Activated CD4-positive, alpha-beta memory T cell treated with anti-CD3 and anti-CD28 coated beads, Interleukin-2, amount 10 ng/mL, durations not matched to agents 7 days and 5 days (primary cell): ENCODE data around the gene CHCHD5. TPM values are rescaled to one million over a fixed set of nuclear protein-coding genes. Genes with fewer than 3 reads are reported as not detected.
"Not testable (repeated sequence)": the region's sequence is repeated elsewhere in the genome, so short reads cannot be mapped to it uniquely, and the experiment has no call there.

ENCODE experiments used
- CTCF ChIA-PET: fragments of 350-600 bp; sonication (Branson Sonifier 250); formaldehyde crosslinking; loops from one replicate; lab custom pipeline; 2021; ENCODE audit warnings: antibody characterized with exemption, inconsistent platforms; lab: Charles Lee
- POLR2A ChIA-PET: fragments of 350-600 bp; sonication (Branson Sonifier 250); formaldehyde crosslinking; loops from one replicate; lab custom pipeline; 2021; ENCODE audit warnings: antibody characterized with exemption; lab: Charles Lee
- DNase-seq: peaks from one replicate; pipeline ENCODE4 v3.0.0-alpha.2; 2020
- H3K27ac Mint-ChIP-seq: one replicate; pipeline ENCODE4 v1.8.0; 2021; ENCODE audit warnings: mild to moderate bottlenecking, mixed read lengths
- H3K27me3 Mint-ChIP-seq: one replicate; pipeline ENCODE4 v1.8.0; 2021; ENCODE audit warnings: mixed read lengths
- H3K36me3 Mint-ChIP-seq: one replicate; pipeline ENCODE4 v1.8.0; 2021; ENCODE audit warnings: low read depth, mixed read lengths
- H3K4me1 Mint-ChIP-seq: one replicate; pipeline ENCODE4 v1.8.0; 2021; ENCODE audit warnings: mixed read lengths
- H3K4me3 Mint-ChIP-seq: one replicate; pipeline ENCODE4 v1.8.0; 2021; ENCODE audit warnings: mild to moderate bottlenecking, mixed read lengths
- H3K9me3 Mint-ChIP-seq: one replicate; pipeline ENCODE4 v1.8.0; 2021; ENCODE audit warnings: mixed read lengths
- total RNA-seq, 2 experiments: library from RNA; stranded (reverse); gene quantifications; one replicate each; pipeline ENCODE4 v1.2.3, GENCODE V29; 2021

The CHCHD5 gene
- total RNA-seq, 2 experiments from 2014 or later = 40.0 to 47.5 TPM

- Mint-ChIP-seq H3K4me1 (no peaks in the 10 kb centered on the region), H3K27ac (no peak overlapping the region)
These were observed 9.3 kb downstream of the CHCHD5 start for GRCh38 chr2:112593736-112594135.

GRCh38 chr2:112597537-112598322 lies 13.3 kb downstream of the CHCHD5 start:
- ChIA-PET CTCF (interaction anchor here (1.1 to 10.8 kb wide), 5 partner anchors 12 to 131 kb away, joined by 3 to 173 read pairs (median 15); no protein-coding TSS in a partner anchor), POLR2A (interaction anchor here (0.9 to 1.7 kb wide), 5 partner anchors 13 to 109 kb away, joined by 3 to 4 read pairs (median 3); no protein-coding TSS in a partner anchor)
- no peak overlapping the region for H3K27ac Mint-ChIP-seq
- no peaks in the 10 kb centered on the region for H3K27me3 Mint-ChIP-seq
- peaks cover 7% of the 10 kb centered on the region for H3K4me1 Mint-ChIP-seq
- peaks cover 2% of the 10 kb centered on the region for H3K36me3 Mint-ChIP-seq
- no peaks in the 10 kb centered on the region for H3K9me3 Mint-ChIP-seq
- no peak for DNase-seq
- H3K4me3 Mint-ChIP-seq = no peak overlapping the region

More at GRCh38 chr2:112593736-112594135, 9.3 kb downstream of the CHCHD5 start:
- ChIA-PET CTCF (interaction anchor here (1.0 to 1.8 kb wide), 2 partner anchors 97 to 133 kb away, joined by 4 to 5 read pairs; no protein-coding TSS in a partner anchor), POLR2A (interaction anchor here (1.0 to 1.4 kb wide), 3 partner anchors 9 to 93 kb away, joined by 3 to 6 read pairs (median 3); partner anchors contain the start of gene CHCHD5)
- no peak for DNase-seq
- H3K27me3 Mint-ChIP-seq = no peaks in the 10 kb centered on the region
- peaks cover 2% of the 10 kb centered on the region for H3K36me3 Mint-ChIP-seq
- no peaks in the 10 kb centered on the region for H3K9me3 Mint-ChIP-seq
- no peak overlapping the region for H3K4me3 Mint-ChIP-seq

- no peak overlapping the region for H3K27ac Mint-ChIP-seq
- H3K4me1 Mint-ChIP-seq = peaks cover 7% of the 10 kb centered on the region
- no peaks in the 10 kb centered on the region for H3K27me3 Mint-ChIP-seq
- POLR2A ChIA-PET = interaction anchor here (0.6 to 4.0 kb wide), 6 partner anchors 16 to 126 kb away, joined by 3 to 29 read pairs (median 8); partner anchors contain the start of genes CHCHD5 and SLC20A1
- H3K9me3 Mint-ChIP-seq = no peaks in the 10 kb centered on the region
- H3K4me3 Mint-ChIP-seq = no peak overlapping the region
- CTCF ChIA-PET = interaction anchor here (0.5 to 10.8 kb wide), 29 partner anchors 9 to 341 kb away, joined by 3 to 173 read pairs (median 5); partner anchors contain the start of genes CHCHD5 and SLC20A1
- no peak for DNase-seq
- no peaks in the 10 kb centered on the region for H3K36me3 Mint-ChIP-seq
These were observed 16.2 kb downstream of the CHCHD5 start for GRCh38 chr2:112600634-112601033.

GRCh38 chr2:112601754-112602153 lies 17.3 kb downstream of the CHCHD5 start:
- Mint-ChIP-seq H3K27me3 (no peaks in the 10 kb centered on the region), H3K9me3 (no peaks in the 10 kb centered on the region), H3K4me3 (no peak overlapping the region), H3K4me1 (peaks cover 7% of the 10 kb centered on the region), H3K36me3 (no peaks in the 10 kb centered on the region), H3K27ac (no peak overlapping the region)
- DNase-seq = no peak
- ChIA-PET POLR2A (interaction anchor here (0.5 to 4.0 kb wide), 4 partner anchors 17 to 91 kb away, joined by 3 to 29 read pairs (median 6); partner anchors contain the start of gene SLC20A1), CTCF (interaction anchor here (0.7 to 10.8 kb wide), 9 partner anchors 13 to 127 kb away, joined by 3 to 173 read pairs (median 5); partner anchors contain the start of gene SLC20A1)

GRCh38 chr2:112602917-112603316 lies 18.5 kb downstream of the CHCHD5 start:
- Mint-ChIP-seq H3K4me3 (no peak overlapping the region), H3K36me3 (no peaks in the 10 kb centered on the region), H3K27ac (no peak overlapping the region), H3K9me3 (no peaks in the 10 kb centered on the region), H3K27me3 (no peaks in the 10 kb centered on the region), H3K4me1 (peaks cover 9% of the 10 kb centered on the region)
- ChIA-PET POLR2A (interaction anchor here (1.5 to 4.0 kb wide), 2 partner anchors 18 to 43 kb away, joined by 4 to 29 read pairs; partner anchors contain the start of gene SLC20A1), CTCF (interaction anchor here (0.7 to 10.8 kb wide), 3 partner anchors 24 to 339 kb away, joined by 4 to 173 read pairs (median 5); no protein-coding TSS in a partner anchor)
- no peak for DNase-seq

GRCh38 chr2:112603731-112604130 lies 19.3 kb downstream of the CHCHD5 start:
- Mint-ChIP-seq H3K4me3 (no peak overlapping the region), H3K4me1 (peaks cover 14% of the 10 kb centered on the region), H3K36me3 (no peaks in the 10 kb centered on the region), H3K9me3 (no peaks in the 10 kb centered on the region), H3K27me3 (no peaks in the 10 kb centered on the region), H3K27ac (no peak overlapping the region)
- CTCF ChIA-PET = interaction anchor here (1.3 to 10.8 kb wide), 3 partner anchors 21 to 125 kb away, joined by 3 to 173 read pairs (median 5); no protein-coding TSS in a partner anchor
- POLR2A ChIA-PET = interaction anchor here (1.4 to 1.9 kb wide), 2 partner anchors 21 to 42 kb away, joined by 5 read pairs; partner anchors contain the start of gene SLC20A1
- no peak for DNase-seq

GRCh38 chr2:112604952-112605351 lies 20.5 kb downstream of the CHCHD5 start:
- CTCF ChIA-PET = interaction anchor here (1.1 to 10.8 kb wide), 5 partner anchors 14 to 123 kb away, joined by 3 to 173 read pairs (median 5); no protein-coding TSS in a partner anchor
- Mint-ChIP-seq H3K27me3 (peaks cover 1% of the 10 kb centered on the region), H3K9me3 (peaks cover 1% of the 10 kb centered on the region), H3K4me1 (peaks cover 11% of the 10 kb centered on the region), H3K4me3 (no peak overlapping the region), H3K27ac (no peak overlapping the region), H3K36me3 (no peaks in the 10 kb centered on the region)
- POLR2A ChIA-PET = interaction anchor here (1.4 to 1.9 kb wide), 2 partner anchors 19 to 41 kb away, joined by 5 read pairs; partner anchors contain the start of gene SLC20A1
- DNase-seq = no peak

- Mint-ChIP-seq H3K4me3 (no peak overlapping the region), H3K27ac (no peak overlapping the region), H3K27me3 (peaks cover 11% of the 10 kb centered on the region), H3K9me3 (peaks cover 8% of the 10 kb centered on the region), H3K4me1 (peaks cover 7% of the 10 kb centered on the region), H3K36me3 (no peaks in the 10 kb centered on the region)
- no peak for DNase-seq
- ChIA-PET CTCF (interaction anchor here (1.4 to 10.8 kb wide), 2 partner anchors 25 to 123 kb away, joined by 4 to 173 read pairs; no protein-coding TSS in a partner anchor), POLR2A (interaction anchor here (1.4 kb wide), 1 partner anchor 40 kb away, joined by 5 read pairs; the partner anchor contains the start of gene SLC20A1)
These were observed 21.5 kb downstream of the CHCHD5 start for GRCh38 chr2:112605926-112606325.

GRCh38 chr2:112606547-112606946 lies 22.1 kb downstream of the CHCHD5 start:
- peaks cover 3% of the 10 kb centered on the region for H3K36me3 Mint-ChIP-seq
- peaks cover 8% of the 10 kb centered on the region for H3K9me3 Mint-ChIP-seq
- POLR2A ChIA-PET = interaction anchor here (1.1 to 1.4 kb wide), 2 partner anchors 18 to 39 kb away, joined by 3 to 5 read pairs; partner anchors contain the start of gene SLC20A1

GRCh38 chr2:112607680-112608438 lies 23.4 kb downstream of the CHCHD5 start:
- peaks cover 9% of the 10 kb centered on the region for H3K36me3 Mint-ChIP-seq
- CTCF ChIA-PET = interaction anchor here (1.2 kb wide), 1 partner anchor 18 kb away, joined by 6 read pairs; no protein-coding TSS in a partner anchor
- no peak for DNase-seq
- H3K4me3 Mint-ChIP-seq = no peak overlapping the region
- H3K27me3 Mint-ChIP-seq = peaks cover 28% of the 10 kb centered on the region
- POLR2A ChIA-PET = no interaction called here
- no peak overlapping the region for H3K27ac Mint-ChIP-seq
- H3K9me3 Mint-ChIP-seq = peaks cover 8% of the 10 kb centered on the region
- peaks cover 7% of the 10 kb centered on the region for H3K4me1 Mint-ChIP-seq

More at GRCh38 chr2:112606547-112606946, 22.1 kb downstream of the CHCHD5 start:
- CTCF ChIA-PET = interaction anchor here (1.2 to 10.8 kb wide), 2 partner anchors 20 to 122 kb away, joined by 6 to 173 read pairs; no protein-coding TSS in a partner anchor
- Mint-ChIP-seq H3K4me3 (no peak overlapping the region), H3K27ac (no peak overlapping the region), H3K27me3 (peaks cover 17% of the 10 kb centered on the region), H3K4me1 (peaks cover 7% of the 10 kb centered on the region)
- no peak for DNase-seq

- H3K36me3 Mint-ChIP-seq, DNase-seq, POLR2A ChIA-PET, H3K4me1 Mint-ChIP-seq, H3K27ac Mint-ChIP-seq, H3K4me3 Mint-ChIP-seq, CTCF ChIA-PET, H3K9me3 Mint-ChIP-seq: not testable (repeated sequence)
- H3K27me3 Mint-ChIP-seq = peaks cover 38% of the 10 kb centered on the region
These were observed 24.9 kb downstream of the CHCHD5 start for GRCh38 chr2:112609320-112609719.
